ENCODE results near the gene CFAP119.

DNA sequence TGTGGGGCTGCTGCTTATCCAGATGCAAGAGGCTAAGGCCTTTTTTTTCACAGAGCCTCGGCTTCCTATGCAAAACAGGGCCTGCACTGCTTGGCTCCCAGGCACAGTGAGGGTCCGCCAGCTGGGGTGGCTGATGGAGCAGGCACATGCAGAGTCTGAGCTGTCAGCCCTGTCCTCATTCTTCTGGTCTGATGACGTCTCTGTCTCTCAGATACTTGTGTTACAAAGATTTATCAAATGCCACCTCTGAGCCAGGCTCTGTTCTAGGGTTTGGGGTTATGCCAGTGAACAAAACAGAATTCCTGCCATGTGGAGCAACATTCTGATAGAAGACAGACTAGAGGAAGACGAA is 5.0 kb upstream of the CFAP119 start:
- TF ChIP-seq, protein P1, sequence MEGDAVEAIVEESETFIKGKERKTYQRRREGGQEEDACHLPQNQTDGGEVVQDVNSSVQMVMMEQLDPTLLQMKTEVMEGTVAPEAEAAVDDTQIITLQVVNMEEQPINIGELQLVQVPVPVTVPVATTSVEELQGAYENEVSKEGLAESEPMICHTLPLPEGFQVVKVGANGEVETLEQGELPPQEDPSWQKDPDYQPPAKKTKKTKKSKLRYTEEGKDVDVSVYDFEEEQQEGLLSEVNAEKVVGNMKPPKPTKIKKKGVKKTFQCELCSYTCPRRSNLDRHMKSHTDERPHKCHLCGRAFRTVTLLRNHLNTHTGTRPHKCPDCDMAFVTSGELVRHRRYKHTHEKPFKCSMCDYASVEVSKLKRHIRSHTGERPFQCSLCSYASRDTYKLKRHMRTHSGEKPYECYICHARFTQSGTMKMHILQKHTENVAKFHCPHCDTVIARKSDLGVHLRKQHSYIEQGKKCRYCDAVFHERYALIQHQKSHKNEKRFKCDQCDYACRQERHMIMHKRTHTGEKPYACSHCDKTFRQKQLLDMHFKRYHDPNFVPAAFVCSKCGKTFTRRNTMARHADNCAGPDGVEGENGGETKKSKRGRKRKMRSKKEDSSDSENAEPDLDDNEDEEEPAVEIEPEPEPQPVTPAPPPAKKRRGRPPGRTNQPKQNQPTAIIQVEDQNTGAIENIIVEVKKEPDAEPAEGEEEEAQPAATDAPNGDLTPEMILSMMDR (conservative IDR thresholded peaks at IDR 0.05; ENCODE audit: low read depth in 2 of 2): no peak
- TF ChIP-seq POLR2AphosphoS5 (IDR thresholded peaks at IDR 0.05; ENCODE audit: low read depth) (no peak), JUNB (IDR thresholded peaks at IDR 0.05; ENCODE audit: unreplicated experiment) (no peak), EZH2 (IDR thresholded peaks at IDR 0.05; ENCODE audit: low read depth, unreplicated experiment) (no peak)
- TF ChIP-seq, protein P2, sequence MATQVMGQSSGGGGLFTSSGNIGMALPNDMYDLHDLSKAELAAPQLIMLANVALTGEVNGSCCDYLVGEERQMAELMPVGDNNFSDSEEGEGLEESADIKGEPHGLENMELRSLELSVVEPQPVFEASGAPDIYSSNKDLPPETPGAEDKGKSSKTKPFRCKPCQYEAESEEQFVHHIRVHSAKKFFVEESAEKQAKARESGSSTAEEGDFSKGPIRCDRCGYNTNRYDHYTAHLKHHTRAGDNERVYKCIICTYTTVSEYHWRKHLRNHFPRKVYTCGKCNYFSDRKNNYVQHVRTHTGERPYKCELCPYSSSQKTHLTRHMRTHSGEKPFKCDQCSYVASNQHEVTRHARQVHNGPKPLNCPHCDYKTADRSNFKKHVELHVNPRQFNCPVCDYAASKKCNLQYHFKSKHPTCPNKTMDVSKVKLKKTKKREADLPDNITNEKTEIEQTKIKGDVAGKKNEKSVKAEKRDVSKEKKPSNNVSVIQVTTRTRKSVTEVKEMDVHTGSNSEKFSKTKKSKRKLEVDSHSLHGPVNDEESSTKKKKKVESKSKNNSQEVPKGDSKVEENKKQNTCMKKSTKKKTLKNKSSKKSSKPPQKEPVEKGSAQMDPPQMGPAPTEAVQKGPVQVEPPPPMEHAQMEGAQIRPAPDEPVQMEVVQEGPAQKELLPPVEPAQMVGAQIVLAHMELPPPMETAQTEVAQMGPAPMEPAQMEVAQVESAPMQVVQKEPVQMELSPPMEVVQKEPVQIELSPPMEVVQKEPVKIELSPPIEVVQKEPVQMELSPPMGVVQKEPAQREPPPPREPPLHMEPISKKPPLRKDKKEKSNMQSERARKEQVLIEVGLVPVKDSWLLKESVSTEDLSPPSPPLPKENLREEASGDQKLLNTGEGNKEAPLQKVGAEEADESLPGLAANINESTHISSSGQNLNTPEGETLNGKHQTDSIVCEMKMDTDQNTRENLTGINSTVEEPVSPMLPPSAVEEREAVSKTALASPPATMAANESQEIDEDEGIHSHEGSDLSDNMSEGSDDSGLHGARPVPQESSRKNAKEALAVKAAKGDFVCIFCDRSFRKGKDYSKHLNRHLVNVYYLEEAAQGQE (IDR thresholded peaks at IDR 0.05; ENCODE audit: unreplicated experiment): no peak

Data from GM23338 (cell line).